ENCODE results near the gene LAMB1.

GRCh38 chr7:108048422-108048821 is 45.5 kb upstream of the LAMB1 start:
- TF ChIP-seq CTCF (conservative IDR thresholded peaks at IDR 0.05; ENCODE audit: low read depth, low read length) (no peak), EZH2 (IDR thresholded peaks at IDR 0.05; ENCODE audit: borderline replicate concordance, low read depth, low read length, poor library complexity, severe bottlenecking) (no peak)
